GM20000 (cell line): ENCODE data around the gene CHST3.

Experiments used
- DNase-seq: peaks from one replicate; pipeline ENCODE4 v3.0.0; 2012; ENCODE audit warnings: low spot score
- TF ChIP-seq, protein P1 (sequence below): IDR thresholded peaks from 2 replicates; pipeline ENCODE4 v1.5.1; 2012; ENCODE audit warnings: mild to moderate bottlenecking, control low read depth; ENCODE audit errors: extremely low read depth, missing control alignments

CHST3 gene

GRCh38 chr10:72034761-72035160, 70.6 kb downstream of the CHST3 start:
- TF ChIP-seq, protein P1, sequence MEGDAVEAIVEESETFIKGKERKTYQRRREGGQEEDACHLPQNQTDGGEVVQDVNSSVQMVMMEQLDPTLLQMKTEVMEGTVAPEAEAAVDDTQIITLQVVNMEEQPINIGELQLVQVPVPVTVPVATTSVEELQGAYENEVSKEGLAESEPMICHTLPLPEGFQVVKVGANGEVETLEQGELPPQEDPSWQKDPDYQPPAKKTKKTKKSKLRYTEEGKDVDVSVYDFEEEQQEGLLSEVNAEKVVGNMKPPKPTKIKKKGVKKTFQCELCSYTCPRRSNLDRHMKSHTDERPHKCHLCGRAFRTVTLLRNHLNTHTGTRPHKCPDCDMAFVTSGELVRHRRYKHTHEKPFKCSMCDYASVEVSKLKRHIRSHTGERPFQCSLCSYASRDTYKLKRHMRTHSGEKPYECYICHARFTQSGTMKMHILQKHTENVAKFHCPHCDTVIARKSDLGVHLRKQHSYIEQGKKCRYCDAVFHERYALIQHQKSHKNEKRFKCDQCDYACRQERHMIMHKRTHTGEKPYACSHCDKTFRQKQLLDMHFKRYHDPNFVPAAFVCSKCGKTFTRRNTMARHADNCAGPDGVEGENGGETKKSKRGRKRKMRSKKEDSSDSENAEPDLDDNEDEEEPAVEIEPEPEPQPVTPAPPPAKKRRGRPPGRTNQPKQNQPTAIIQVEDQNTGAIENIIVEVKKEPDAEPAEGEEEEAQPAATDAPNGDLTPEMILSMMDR: no peak
- no peak for DNase-seq

GRCh38 chr10:72035252-72035887, 71.2 kb downstream of the CHST3 start:
- no peak for DNase-seq
- TF ChIP-seq, protein P1: no peak

DNA sequence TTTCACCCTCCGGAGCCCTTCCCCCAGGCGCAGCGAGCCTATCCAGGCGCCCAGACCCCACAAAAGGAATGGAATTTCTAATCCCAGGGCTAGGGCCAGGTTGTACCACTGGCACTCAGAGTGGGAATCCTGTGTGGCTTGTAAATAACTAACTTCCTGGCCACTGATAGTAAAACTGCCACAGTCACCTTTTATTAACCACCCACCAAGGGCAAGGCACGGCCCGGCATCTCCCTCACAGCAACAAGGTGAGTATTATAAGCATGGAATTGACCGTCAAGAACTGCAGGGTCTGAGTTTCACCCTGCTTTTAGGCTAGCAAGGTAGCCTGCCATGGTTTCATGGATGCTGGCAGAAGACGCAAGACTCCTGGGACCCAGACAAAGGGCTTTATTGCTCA, 73.1 kb downstream of the CHST3 start:
- TF ChIP-seq, protein P1: no peak
- DNase-seq: no peak

- DNase-seq: no peak
- TF ChIP-seq, protein P1: no peak
Measured at GRCh38 chr10:72037811-72038210, 73.6 kb downstream of the CHST3 start.

DNA sequence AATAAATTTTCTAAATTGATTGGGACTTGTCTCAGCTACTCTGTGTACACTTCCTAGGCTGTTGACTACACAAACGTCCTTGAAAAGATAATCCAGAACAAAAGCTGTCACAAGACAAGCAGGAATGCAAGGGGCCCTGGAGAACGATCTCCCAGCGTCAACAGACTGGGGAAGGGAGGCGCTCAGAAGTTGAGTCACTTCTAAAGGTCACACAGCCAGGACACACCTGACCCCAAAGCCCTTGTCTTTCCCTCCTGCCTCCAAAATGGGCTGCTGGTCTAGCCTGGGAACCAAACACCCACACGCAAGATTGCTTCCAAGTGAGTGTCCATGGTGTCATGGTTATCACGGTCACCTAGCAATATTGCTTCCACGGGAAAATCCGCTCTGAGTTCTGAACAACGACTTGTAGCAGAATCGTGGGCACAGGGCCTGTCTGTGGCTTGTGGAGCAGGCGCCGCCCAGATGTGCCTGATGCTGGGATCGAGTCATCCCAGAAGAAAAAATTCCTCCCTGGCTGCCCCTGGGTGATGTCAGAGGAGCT, 74.3 kb downstream of the CHST3 start:
- TF ChIP-seq, protein P1: no peak
- no peak for DNase-seq

DNA sequence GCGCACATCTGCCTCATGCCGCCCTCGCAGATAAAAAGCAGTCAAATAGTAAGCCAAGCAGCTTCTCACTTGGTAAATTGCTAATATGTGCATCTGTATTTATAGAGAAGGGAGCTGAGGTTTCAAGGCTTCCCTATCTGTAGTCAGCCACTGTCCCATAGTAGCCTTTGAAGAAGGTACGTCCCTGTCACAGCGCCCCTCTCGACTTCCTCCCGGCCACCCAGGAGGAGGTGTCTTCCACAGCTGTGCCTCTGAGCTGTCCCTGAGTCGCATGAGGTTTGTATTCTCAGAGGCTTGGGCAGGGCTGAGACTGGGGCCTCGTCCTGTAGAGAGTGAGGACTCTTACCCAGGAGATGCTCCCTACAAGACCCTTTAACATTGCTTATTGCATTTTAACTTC, 75.2 kb downstream of the CHST3 start:
- DNase-seq: no peak
- TF ChIP-seq, protein P1: no peak

DNA sequence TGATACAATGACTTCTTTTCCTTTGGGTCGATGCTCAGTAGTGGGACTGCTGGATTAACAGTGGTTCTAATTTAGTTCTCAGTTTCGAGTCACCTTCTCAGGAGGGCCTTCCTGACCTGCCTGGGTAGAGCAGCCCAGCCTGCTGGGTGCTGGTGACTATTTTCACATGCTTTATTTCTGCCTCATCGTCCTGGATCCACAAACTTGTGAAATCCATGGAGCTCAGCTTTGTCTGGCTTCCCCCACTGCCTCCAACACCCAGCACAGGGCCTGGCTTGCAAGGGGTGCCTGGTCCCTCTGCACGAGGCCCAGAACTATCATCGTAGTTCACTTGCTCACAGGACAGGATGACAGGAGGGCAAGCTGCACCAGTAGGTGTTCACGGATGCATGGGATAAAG, 77.3 kb downstream of the CHST3 start:
- TF ChIP-seq, protein P1: no peak
- DNase-seq: no peak
